ENCODE results near the gene KRTAP4-9.

The KRTAP4-9 gene

DNA sequence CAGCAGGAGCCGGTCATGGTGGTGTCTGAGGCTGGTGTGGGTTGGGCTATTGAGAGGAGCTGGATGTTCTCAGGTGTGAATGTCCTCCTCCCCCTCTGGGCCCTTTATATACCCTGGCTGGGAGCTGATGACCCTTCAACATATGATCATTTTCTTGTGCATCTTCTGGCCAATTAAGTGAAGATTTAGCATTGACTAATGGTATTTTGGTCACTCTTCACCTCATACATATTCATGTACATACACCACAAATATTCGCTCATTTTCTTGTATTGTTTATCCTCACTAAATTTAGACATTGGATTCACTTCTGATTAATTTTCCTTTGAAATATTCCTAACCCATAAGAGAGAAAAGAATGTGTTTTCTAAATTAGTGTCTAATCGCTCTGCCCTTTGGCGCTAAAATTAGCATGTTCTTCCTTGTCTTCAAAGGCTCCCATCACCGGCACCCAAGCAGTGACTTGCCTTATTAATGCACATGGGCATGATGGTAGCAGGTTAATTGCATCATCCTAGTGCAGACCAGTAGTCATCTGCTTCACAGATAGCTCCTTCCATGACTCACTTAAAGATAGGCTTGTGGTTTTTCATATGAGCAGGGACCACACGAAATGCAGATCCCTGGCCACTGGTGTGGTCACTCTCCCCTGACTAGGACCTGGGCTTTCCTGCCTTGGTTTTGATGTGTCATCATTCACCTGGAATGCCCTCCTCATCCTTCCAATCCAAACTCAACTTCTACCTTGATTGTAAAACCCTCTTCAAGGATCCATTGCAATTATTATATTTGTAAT is 39.2 kb upstream of the KRTAP4-9 start, which contains the start of gene KRTAP2-4:
Gene KRTAP2-4, minus strand, starts transcription at position 51 of the 796 bp plus-strand sequence. Its CDS starts 34 bp downstream, at position 17.
- Histone ChIP-seq H3K4me2 (ENCODE audit: low read length) (no peak within 1 kb of the TSS), H4K20me1 (ENCODE audit: control insufficient read depth, insufficient read depth, low read depth, low read length) (no peaks in the 10 kb centered on the region), H3K27ac (ENCODE audit: low read depth, low read length) (no peak within 1 kb of the TSS), H3K36me3 (ENCODE audit: control insufficient read depth, low read length) (no peaks in the 10 kb centered on the region), H3K9me2 (replicated peaks; ENCODE audit: control insufficient read depth, low read length) (no peaks in the 10 kb centered on the region), H3K4me3 (ENCODE audit: low read length) (no peak within 1 kb of the TSS), H3K79me2 (ENCODE audit: control insufficient read depth, low read length) (no peaks in the 10 kb centered on the region), H3K9me3 (ENCODE audit: control insufficient read depth, insufficient read depth, low read length) (no peaks in the 10 kb centered on the region), H3K4me1 (ENCODE audit: control insufficient read depth, low read length) (no peaks in the 10 kb centered on the region), H3K27me3 (ENCODE audit: control insufficient read depth, low read length) (no peaks in the 10 kb centered on the region), H3F3A (ENCODE audit: control insufficient read depth, insufficient read depth) (no peaks in the 10 kb centered on the region)
- TF ChIP-seq, protein P1, sequence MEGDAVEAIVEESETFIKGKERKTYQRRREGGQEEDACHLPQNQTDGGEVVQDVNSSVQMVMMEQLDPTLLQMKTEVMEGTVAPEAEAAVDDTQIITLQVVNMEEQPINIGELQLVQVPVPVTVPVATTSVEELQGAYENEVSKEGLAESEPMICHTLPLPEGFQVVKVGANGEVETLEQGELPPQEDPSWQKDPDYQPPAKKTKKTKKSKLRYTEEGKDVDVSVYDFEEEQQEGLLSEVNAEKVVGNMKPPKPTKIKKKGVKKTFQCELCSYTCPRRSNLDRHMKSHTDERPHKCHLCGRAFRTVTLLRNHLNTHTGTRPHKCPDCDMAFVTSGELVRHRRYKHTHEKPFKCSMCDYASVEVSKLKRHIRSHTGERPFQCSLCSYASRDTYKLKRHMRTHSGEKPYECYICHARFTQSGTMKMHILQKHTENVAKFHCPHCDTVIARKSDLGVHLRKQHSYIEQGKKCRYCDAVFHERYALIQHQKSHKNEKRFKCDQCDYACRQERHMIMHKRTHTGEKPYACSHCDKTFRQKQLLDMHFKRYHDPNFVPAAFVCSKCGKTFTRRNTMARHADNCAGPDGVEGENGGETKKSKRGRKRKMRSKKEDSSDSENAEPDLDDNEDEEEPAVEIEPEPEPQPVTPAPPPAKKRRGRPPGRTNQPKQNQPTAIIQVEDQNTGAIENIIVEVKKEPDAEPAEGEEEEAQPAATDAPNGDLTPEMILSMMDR (IDR thresholded peaks at IDR 0.05; ENCODE audit: low read depth, low read length, poor library complexity, severe bottlenecking) = no peak
- TF ChIP-seq EZH2phosphoT487 (IDR thresholded peaks at IDR 0.05; ENCODE audit: borderline replicate concordance, low read length) = no peak

DNA sequence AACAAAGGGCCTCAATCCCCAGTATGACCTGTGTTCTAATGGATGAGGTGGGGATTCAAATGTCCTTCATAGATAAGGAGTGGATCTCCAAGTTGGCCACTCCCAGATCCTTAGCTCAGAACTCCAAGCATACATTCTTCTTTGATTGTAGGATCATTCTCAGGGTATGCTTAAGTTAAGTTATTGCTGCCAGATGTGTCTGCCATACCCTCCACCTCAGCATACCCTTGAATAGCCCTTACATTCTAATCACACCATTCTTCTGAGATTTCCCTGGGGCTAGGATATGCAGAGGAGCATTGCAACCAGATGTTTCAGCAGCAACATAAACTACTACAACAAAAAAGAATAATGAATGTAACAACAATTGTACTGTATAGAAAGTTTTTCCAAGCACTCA is 37.9 kb upstream of the KRTAP4-9 start:
- Histone ChIP-seq H3K4me2 (ENCODE audit: low read length) (no peak overlapping the region), H3K9me2 (replicated peaks; ENCODE audit: control insufficient read depth, low read length) (no peaks in the 10 kb centered on the region), H4K20me1 (ENCODE audit: control insufficient read depth, insufficient read depth, low read depth, low read length) (no peaks in the 10 kb centered on the region), H3K36me3 (ENCODE audit: control insufficient read depth, low read length) (no peaks in the 10 kb centered on the region), H3F3A (ENCODE audit: control insufficient read depth, insufficient read depth) (no peaks in the 10 kb centered on the region), H3K27me3 (ENCODE audit: control insufficient read depth, low read length) (no peaks in the 10 kb centered on the region), H3K4me1 (ENCODE audit: control insufficient read depth, low read length) (no peaks in the 10 kb centered on the region), H3K9me3 (ENCODE audit: control insufficient read depth, insufficient read depth, low read length) (no peaks in the 10 kb centered on the region), H3K4me3 (ENCODE audit: low read length) (no peak overlapping the region), H3K79me2 (ENCODE audit: control insufficient read depth, low read length) (no peaks in the 10 kb centered on the region), H3K27ac (ENCODE audit: low read depth, low read length) (no peak overlapping the region)
- no peak for TF ChIP-seq EZH2phosphoT487 (IDR thresholded peaks at IDR 0.05; ENCODE audit: borderline replicate concordance, low read length)
- TF ChIP-seq, protein P1 (IDR thresholded peaks at IDR 0.05; ENCODE audit: low read depth, low read length, poor library complexity, severe bottlenecking) = no peak

DNA sequence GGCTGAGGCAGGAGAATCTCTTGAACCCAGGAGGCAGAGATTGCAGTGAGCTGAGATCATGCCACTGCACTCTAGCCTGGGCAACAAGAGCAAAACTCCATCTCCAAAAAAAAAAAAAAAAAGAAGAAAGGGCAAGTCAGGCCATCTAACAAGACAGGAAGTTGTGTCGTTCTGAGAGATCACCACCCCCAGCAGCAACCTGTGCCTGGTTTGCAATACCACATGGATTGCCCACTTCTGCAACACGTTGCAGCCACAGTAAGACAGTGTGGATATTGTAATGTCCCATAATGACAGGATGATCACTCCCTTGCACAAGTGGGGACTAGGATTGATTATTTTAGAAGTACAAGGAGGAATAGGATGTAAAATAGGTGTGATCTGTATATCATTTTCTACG is 36.2 kb upstream of the KRTAP4-9 start:
- no peak overlapping the region for H3K27ac ChIP-seq (ENCODE audit: low read depth, low read length)
- no peaks in the 10 kb centered on the region for H3K4me1 ChIP-seq (ENCODE audit: control insufficient read depth, low read length)
- no peaks in the 10 kb centered on the region for H3K27me3 ChIP-seq (ENCODE audit: control insufficient read depth, low read length)
- H3K9me3 ChIP-seq (ENCODE audit: control insufficient read depth, insufficient read depth, low read length) = no peaks in the 10 kb centered on the region
- no peak overlapping the region for H3K4me2 ChIP-seq (ENCODE audit: low read length)
- H3K9me2 ChIP-seq (replicated peaks; ENCODE audit: control insufficient read depth, low read length) = no peaks in the 10 kb centered on the region
- no peak for TF ChIP-seq EZH2phosphoT487 (IDR thresholded peaks at IDR 0.05; ENCODE audit: borderline replicate concordance, low read length)
- TF ChIP-seq, protein P1 (IDR thresholded peaks at IDR 0.05; ENCODE audit: low read depth, low read length, poor library complexity, severe bottlenecking) = no peak
- no peaks in the 10 kb centered on the region for H3K79me2 ChIP-seq (ENCODE audit: control insufficient read depth, low read length)
- H3F3A ChIP-seq (ENCODE audit: control insufficient read depth, insufficient read depth) = no peaks in the 10 kb centered on the region
- no peaks in the 10 kb centered on the region for H3K36me3 ChIP-seq (ENCODE audit: control insufficient read depth, low read length)
- no peak overlapping the region for H3K4me3 ChIP-seq (ENCODE audit: low read length)
- H4K20me1 ChIP-seq (ENCODE audit: control insufficient read depth, insufficient read depth, low read depth, low read length) = no peaks in the 10 kb centered on the region

Data from DOHH2 (cell line).